ENCODE data around the gene CCDC188.

CCDC188 gene

GRCh38 chr22:20116376-20116950 is 34.4 kb downstream of the CCDC188 start:
- no peak for DNase-seq

GRCh38 chr22:20115691-20116375 is 35.0 kb downstream of the CCDC188 start, which contains the start of gene RANBP1:
Gene RANBP1, plus strand, starts transcription at chr22:20116104. Its CDS starts 81 bp downstream, at chr22:20116185.
- no peak for DNase-seq

GRCh38 chr22:20114506-20115475 is 36.1 kb downstream of the CCDC188 start:
- no peak for DNase-seq

GRCh38 chr22:20113551-20114310 is 37.1 kb downstream of the CCDC188 start:
- no peak for DNase-seq

- DNase-seq, result no peak
Observed at GRCh38 chr22:20112623-20113511, 38.0 kb downstream of the CCDC188 start.

GRCh38 chr22:20111689-20112622 is 38.9 kb downstream of the CCDC188 start:
- DNase-seq, result no peak

- peak; percentile 20 for DNase-seq
Observed at GRCh38 chr22:20111045-20111688, 39.7 kb downstream of the CCDC188 start.

GRCh38 chr22:20110359-20110985 is 40.4 kb downstream of the CCDC188 start:
- DNase-seq, result no peak

- DNase-seq, result no peak
Observed at GRCh38 chr22:20109411-20110358, 41.2 kb downstream of the CCDC188 start.

GRCh38 chr22:20108757-20109230 is 42.1 kb downstream of the CCDC188 start:
- no peak for DNase-seq

- no peak for DNase-seq
Observed at GRCh38 chr22:20107951-20108756, 42.7 kb downstream of the CCDC188 start.

- no peak for DNase-seq
Observed at GRCh38 chr22:20107471-20107901, 43.4 kb downstream of the CCDC188 start.

GRCh38 chr22:20106849-20107237 is 44.0 kb downstream of the CCDC188 start:
- DNase-seq, result no peak

- DNase-seq, result no peak
Observed at GRCh38 chr22:20106205-20106848, 44.5 kb downstream of the CCDC188 start.

GRCh38 chr22:20105456-20106204 is 45.2 kb downstream of the CCDC188 start:
- DNase-seq, result no peak

All from fibroblast of skin of right quadriceps (primary cell).